OCI-LY1 (cell line): ENCODE data around the gene NIPAL1.

Source experiments
- H2AFZ ChIP-seq: fragments of 200-600 bp; sonication (generic), shearing (Covaris generic); 2 replicates; pipeline ENCODE4 v1.6.0; 2014; ENCODE audit warnings: antibody characterized with exemption, mild to moderate bottlenecking, low read length
- H3F3A ChIP-seq: fragments of 200-600 bp; sonication (generic), shearing (Covaris generic); 2 replicates; pipeline ENCODE4 v1.6.0; 2014; ENCODE audit warnings: mild to moderate bottlenecking, antibody characterized with exemption, low read length, moderate library complexity; ENCODE audit not compliant: insufficient read depth
- H3K27ac ChIP-seq: fragments of 200-600 bp; sonication (generic); 2 replicates; pipeline ENCODE4 v1.5.1; 2014; ENCODE audit warnings: low read length, mixed run types, mild to moderate bottlenecking, low read depth; ENCODE audit not compliant: poor library complexity, severe bottlenecking
- H3K27me3 ChIP-seq: fragments of 200-600 bp; sonication (generic); 2 replicates; pipeline ENCODE4 v1.6.0; 2014; ENCODE audit warnings: antibody characterized with exemption, mild to moderate bottlenecking, low read length, moderate library complexity; ENCODE audit not compliant: insufficient read depth
- H3K36me3 ChIP-seq: fragments of 200-600 bp; sonication (generic); 2 replicates; pipeline ENCODE4 v1.6.1; 2014; ENCODE audit warnings: mild to moderate bottlenecking, antibody characterized with exemption, low read length, moderate library complexity, mixed read lengths; ENCODE audit not compliant: insufficient read depth
- H3K4me1 ChIP-seq: fragments of 200-600 bp; sonication (generic); 2 replicates; pipeline ENCODE4 v1.5.1; 2014; ENCODE audit warnings: mild to moderate bottlenecking, low read length, moderate library complexity; ENCODE audit not compliant: insufficient read depth, severe bottlenecking
- H3K4me2 ChIP-seq: fragments of 200-600 bp; sonication (generic), shearing (Covaris generic); 2 replicates; pipeline ENCODE4 v1.6.1; 2014; ENCODE audit warnings: low read length
- H3K4me3 ChIP-seq: fragments of 200-600 bp; sonication (generic); 2 replicates; pipeline ENCODE4 v1.5.1; 2014; ENCODE audit warnings: low read length, low read depth, mild to moderate bottlenecking, mixed read lengths; ENCODE audit not compliant: poor library complexity, severe bottlenecking
- H3K79me2 ChIP-seq: fragments of 200-600 bp; shearing (Covaris generic); 2 replicates; pipeline ENCODE4 v1.6.1; 2016; ENCODE audit warnings: mixed run types, low read length, mixed read lengths; ENCODE audit not compliant: insufficient read depth
- H3K9ac ChIP-seq: fragments of 200-600 bp; sonication (generic), shearing (Covaris generic); 2 replicates; pipeline ENCODE4 v1.6.1; 2014; ENCODE audit warnings: mild to moderate bottlenecking, low read length, mixed read lengths
- H3K9me2 ChIP-seq: fragments of 200-600 bp; sonication (generic), shearing (Covaris generic); 2 replicates; pipeline ENCODE4 v1.6.1; 2014; ENCODE audit warnings: low read depth, mild to moderate bottlenecking, low read length, mixed read lengths
- H3K9me3 ChIP-seq: fragments of 200-600 bp; shearing (Covaris generic); 2 replicates; pipeline ENCODE4 v1.6.1; 2014; ENCODE audit warnings: low read length, mixed read lengths
- H4K20me1 ChIP-seq: fragments of 200-600 bp; sonication (generic), shearing (Covaris generic); 2 replicates; pipeline ENCODE4 v1.6.0; 2016; ENCODE audit warnings: mild to moderate bottlenecking, low read length; ENCODE audit not compliant: insufficient read depth
- CTCF ChIP-seq: fragments of 200-600 bp; sonication (generic), shearing (Covaris generic); IDR thresholded peaks from 2 replicates; pipeline ENCODE4 v1.5.1; 2017; ENCODE audit warnings: mild to moderate bottlenecking, antibody characterized with exemption, low read length, moderate library complexity, mixed read lengths
- EZH2 ChIP-seq: fragments of 200-600 bp; sonication (generic), shearing (Covaris generic); IDR thresholded peaks from 2 replicates; pipeline ENCODE4 v1.8.0; 2017; ENCODE audit warnings: borderline replicate concordance, mixed run types, mild to moderate bottlenecking, antibody characterized with exemption, low read length, moderate library complexity, mixed read lengths

NIPAL1 gene

GRCh38 chr4:48049483-48049882 lies 32.9 kb downstream of the NIPAL1 start:
- peaks cover 51% of the 10 kb centered on the region for H3K4me1 ChIP-seq

DNA sequence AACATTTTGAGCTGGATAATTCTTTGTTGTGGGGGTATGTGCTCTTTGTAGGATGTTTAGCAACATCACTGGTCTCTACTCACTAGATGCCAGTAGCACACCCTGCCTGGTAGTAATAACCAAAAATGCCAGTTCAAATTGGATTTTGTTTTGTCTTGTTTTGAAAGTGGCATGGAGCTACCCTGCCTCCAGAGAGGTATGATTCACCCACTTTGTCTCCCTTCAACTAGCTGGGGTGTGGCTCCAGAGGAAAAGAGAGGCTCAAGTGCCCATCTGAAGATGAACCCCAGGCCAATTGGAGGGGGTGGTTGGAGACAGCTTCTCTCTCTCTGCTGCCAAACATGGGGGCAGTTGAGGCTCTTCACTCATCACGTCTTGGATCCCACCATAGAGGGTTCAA lies 34.5 kb downstream of the NIPAL1 start:
- no peak for TF ChIP-seq EZH2
- no peak for TF ChIP-seq CTCF
- Histone ChIP-seq H3K27me3 (no peaks in the 10 kb centered on the region), H3K27ac (no peak overlapping the region), H4K20me1 (no peaks in the 10 kb centered on the region), H3K9me2 (no peaks in the 10 kb centered on the region), H3K4me2 (no peak overlapping the region), H3K9me3 (no peaks in the 10 kb centered on the region), H3F3A (no peaks in the 10 kb centered on the region), H3K9ac (no peak overlapping the region), H3K4me3 (no peak overlapping the region), H3K36me3 (no peaks in the 10 kb centered on the region), H3K79me2 (no peaks in the 10 kb centered on the region), H3K4me1 (peaks cover 37% of the 10 kb centered on the region), H2AFZ (no peak overlapping the region)

More at GRCh38 chr4:48049483-48049882, 32.9 kb downstream of the NIPAL1 start:
- no peaks in the 10 kb centered on the region for H3F3A ChIP-seq
- H3K79me2 ChIP-seq = no peaks in the 10 kb centered on the region
- no peak overlapping the region for H3K4me2 ChIP-seq
- no peaks in the 10 kb centered on the region for H3K27me3 ChIP-seq
- no peak overlapping the region for H3K4me3 ChIP-seq
- no peaks in the 10 kb centered on the region for H3K9me2 ChIP-seq
- TF ChIP-seq EZH2 (no peak), CTCF (no peak)
- no peaks in the 10 kb centered on the region for H4K20me1 ChIP-seq
- no peak overlapping the region for H2AFZ ChIP-seq
- no peak overlapping the region for H3K9ac ChIP-seq
- H3K27ac ChIP-seq = no peak overlapping the region
- H3K36me3 ChIP-seq = no peaks in the 10 kb centered on the region
- H3K9me3 ChIP-seq = no peaks in the 10 kb centered on the region

- Histone ChIP-seq H3K4me1 (no peaks in the 10 kb centered on the region), H3K9me2 (no peaks in the 10 kb centered on the region), H3K9ac (no peak overlapping the region), H3K79me2 (no peaks in the 10 kb centered on the region), H3K27ac (no peak overlapping the region), H2AFZ (no peak overlapping the region), H4K20me1 (no peaks in the 10 kb centered on the region), H3K36me3 (no peaks in the 10 kb centered on the region), H3F3A (no peaks in the 10 kb centered on the region), H3K4me2 (no peak overlapping the region), H3K27me3 (no peaks in the 10 kb centered on the region), H3K9me3 (no peaks in the 10 kb centered on the region), H3K4me3 (no peak overlapping the region)
- no peak for TF ChIP-seq EZH2
- TF ChIP-seq CTCF = no peak
Measured at GRCh38 chr4:48058617-48059530, 42.3 kb downstream of the NIPAL1 start.
